Gastroesophageal sphincter (tissue), 4 donors: ENCODE data around the gene HAPSTR1. TPM values are rescaled to one million over a fixed set of nuclear protein-coding genes. Genes with fewer than 3 reads are reported as not detected.

Source experiments
- ATAC-seq: fragments of 150-250 bp; one replicate; pipeline ENCODE4 v1.9.1; 2016; ENCODE audit warnings: mild to moderate bottlenecking, moderate library complexity
- H3K27ac ChIP-seq, 4 donors: fragments of 200-600 bp; sonication (generic) in 3 of 4; 1 replicate in 3 of 4; 2 replicates in 1 of 4; pipeline ENCODE4 v1.5.1; 2016 to 2019
- H3K27me3 ChIP-seq: fragments of 200-600 bp; sonication (generic); one replicate; pipeline ENCODE4 v1.5.1; 2019
- H3K36me3 ChIP-seq, 2 donors: fragments of 200-600 bp; sonication (generic); one replicate each; pipeline ENCODE4 v1.5.1; 2019; ENCODE audit warnings: control low read depth in 1 of 2
- H3K4me1 ChIP-seq, 3 donors: fragments of 200-600 bp; sonication (generic); 1 replicate in 2 of 3; 2 replicates in 1 of 3; pipeline ENCODE4 v1.5.1; 2016 to 2019; ENCODE audit warnings: control low read depth in 2 of 3
- H3K4me3 ChIP-seq, 2 donors: fragments of 200-600 bp; sonication (generic); one replicate each; pipeline ENCODE4 v1.5.1; 2019; ENCODE audit warnings: mild to moderate bottlenecking in 1 of 2, moderate library complexity in 1 of 2
- H3K9me3 ChIP-seq, 3 donors: fragments of 200-600 bp; sonication (generic); one replicate each; pipeline ENCODE4 v1.5.1; 2017 to 2019; ENCODE audit warnings: control low read depth in 2 of 3
- CTCF ChIP-seq, 4 experiments: fragments of 200-600 bp in 2 of 4; fragments of 450-650 bp in 2 of 4; sonication (generic) in 1 of 4; IDR thresholded peaks; one replicate each; pipeline ENCODE4 v1.5.1; 2017 to 2019; ENCODE audit warnings: antibody characterized with exemption in 4 of 4, mild to moderate bottlenecking in 2 of 4, moderate library complexity in 2 of 4
- EP300 ChIP-seq: sonication (generic); formaldehyde crosslinking; IDR thresholded peaks from one replicate; pipeline ENCODE4 v1.6.1; 2017; ENCODE audit warnings: antibody characterized with exemption, mild to moderate bottlenecking
- POLR2A ChIP-seq, 2 donors: fragments of 450-650 bp; IDR thresholded peaks; one replicate each; pipeline ENCODE4 v1.6.1; 2017; ENCODE audit warnings: antibody characterized with exemption in 2 of 2, mild to moderate bottlenecking in 2 of 2, moderate library complexity in 1 of 2
- POLR2AphosphoS5 ChIP-seq: sonication (generic); formaldehyde crosslinking; IDR thresholded peaks from one replicate; pipeline ENCODE4 v1.6.1; 2017; ENCODE audit warnings: antibody characterized with exemption
- WGBS, 2 donors: methylation state at CpG; one replicate each; pipeline ENCODE4 v1.1.5; 2018; ENCODE audit warnings: low coverage in 1 of 2; 5-methylcytosine and 5-hydroxymethylcytosine counted together
- total RNA-seq, 4 donors: library from RNA; depleted of rRNA; stranded (reverse); fragments of >200 nt; gene quantifications; one replicate each; pipeline ENCODE4 v1.1.0, GENCODE V29; 2016

Gene HAPSTR1
- total RNA-seq, 4 donors from 2014 or later, result 58.9 to 78.3 (median 64.7) TPM

DNA sequence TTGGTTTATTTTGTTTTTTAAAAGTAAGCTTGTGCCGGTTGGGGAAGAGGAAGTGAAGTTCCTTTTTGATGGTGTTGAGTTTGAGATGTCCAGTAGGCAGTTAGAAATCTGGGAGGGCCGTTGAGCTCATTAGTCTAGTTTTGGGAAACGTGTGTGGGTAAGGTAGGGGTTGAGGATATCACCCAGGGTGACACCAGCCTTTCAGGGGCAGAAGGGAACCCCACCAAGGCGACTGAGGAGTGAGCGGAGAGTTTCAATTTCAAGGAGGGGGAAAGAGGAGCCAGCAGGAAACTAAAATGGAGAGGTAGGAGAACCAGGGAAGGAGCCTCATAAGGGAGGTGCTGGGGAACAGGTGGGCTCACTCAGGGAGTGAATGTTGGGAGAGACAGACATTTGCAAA lies 22.7 kb downstream of the HAPSTR1 start:
- peaks cover 0 to 23% of the 10 kb centered on the region in 2 donors for H3K36me3 ChIP-seq
- no peaks in the 10 kb centered on the region for H3K9me3 ChIP-seq
- no peak overlapping the region for H3K27ac ChIP-seq
- TF ChIP-seq CTCF (IDR thresholded peaks at IDR 0.05) (no peak), EP300 (no peak), POLR2AphosphoS5 (no peak), POLR2A (IDR thresholded peaks at IDR 0.05) (no peak)
- no peak for ATAC-seq
- no peak overlapping the region for H3K4me3 ChIP-seq
- peaks cover 22 to 98% (median 47%) of the 10 kb centered on the region in 3 donors for H3K4me1 ChIP-seq
- H3K27me3 ChIP-seq, result no peaks in the 10 kb centered on the region
- 78 to 84% methylated on average over 3 to 5 of the region's 5 CpGs for WGBS, 2 donors

- Histone ChIP-seq H3K9me3 (no peaks in the 10 kb centered on the region), H3K4me3 (no peak overlapping the region), H3K27me3 (no peaks in the 10 kb centered on the region), H3K4me1 (peaks cover 15 to 98% (median 44%) of the 10 kb centered on the region in 3 donors), H3K27ac (no peak overlapping the region), H3K36me3 (peaks cover 0 to 23% of the 10 kb centered on the region in 2 donors)
- WGBS, 2 donors, result 97 to 100% methylated on average over 3 of the region's 3 CpGs
- ATAC-seq, result no peak
- TF ChIP-seq POLR2A (IDR thresholded peaks at IDR 0.05) (no peak), EP300 (no peak), CTCF (IDR thresholded peaks at IDR 0.05) (no peak), POLR2AphosphoS5 (no peak)
These were observed 23.4 kb downstream of the HAPSTR1 start for GRCh38 chr16:9114842-9115241.

- TF ChIP-seq CTCF (IDR thresholded peaks at IDR 0.05), result no peak
- no peak for TF ChIP-seq POLR2A (IDR thresholded peaks at IDR 0.05)
- no peak for TF ChIP-seq EP300
- no peak for TF ChIP-seq POLR2AphosphoS5
- Histone ChIP-seq H3K9me3 (no peaks in the 10 kb centered on the region), H3K27me3 (no peaks in the 10 kb centered on the region), H3K4me3 (no peak overlapping the region), H3K27ac (no peak overlapping the region), H3K4me1 (peaks cover 10 to 98% (median 40%) of the 10 kb centered on the region in 3 donors), H3K36me3 (peaks cover 0 to 23% of the 10 kb centered on the region in 2 donors)
- ATAC-seq, result no peak
- WGBS, 2 donors, result 33 to 70% methylated on average over 1 to 3 of the region's 3 CpGs
These were observed 23.8 kb downstream of the HAPSTR1 start for GRCh38 chr16:9115277-9115676.

- H3K36me3 ChIP-seq, result peaks cover 0 to 23% of the 10 kb centered on the region in 2 donors
- WGBS, 2 donors, result 90 to 100% methylated on average over 2 of the region's 2 CpGs
- H3K4me1 ChIP-seq, result peaks cover 8 to 98% (median 35%) of the 10 kb centered on the region in 3 donors
- H3K4me3 ChIP-seq, result no peak overlapping the region
- no peak for ATAC-seq
- TF ChIP-seq CTCF (IDR thresholded peaks at IDR 0.05) (no peak), EP300 (no peak), POLR2AphosphoS5 (no peak), POLR2A (IDR thresholded peaks at IDR 0.05) (no peak)
- no peaks in the 10 kb centered on the region for H3K9me3 ChIP-seq
- no peaks in the 10 kb centered on the region for H3K27me3 ChIP-seq
- no peak overlapping the region for H3K27ac ChIP-seq
These were observed 24.7 kb downstream of the HAPSTR1 start for GRCh38 chr16:9116141-9116540.

DNA sequence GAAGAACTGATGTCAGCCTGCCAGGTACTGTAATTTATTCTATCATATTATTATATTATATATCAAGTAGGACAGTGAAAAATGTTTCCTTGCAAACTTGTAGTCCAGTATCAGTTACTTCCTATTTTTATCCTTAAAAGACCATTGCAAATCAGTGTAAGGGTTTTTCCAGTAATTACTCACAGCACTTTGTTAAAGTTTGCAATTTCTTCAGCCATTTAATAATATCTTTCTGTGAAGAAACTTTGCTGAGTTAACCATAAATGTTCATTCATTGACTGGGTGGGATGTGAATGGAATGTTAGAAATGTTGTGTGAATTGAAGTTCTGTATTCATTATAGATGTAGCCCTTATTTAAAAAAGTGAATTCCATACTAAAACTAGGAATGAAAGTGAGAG lies 26.7 kb downstream of the HAPSTR1 start:
- Histone ChIP-seq H3K36me3 (peaks cover 0 to 40% of the 10 kb centered on the region in 2 donors), H3K9me3 (no peaks in the 10 kb centered on the region), H3K4me1 (peaks cover 0 to 98% (median 21%) of the 10 kb centered on the region in 3 donors), H3K27me3 (no peaks in the 10 kb centered on the region), H3K4me3 (no peak overlapping the region), H3K27ac (no peak overlapping the region)
- TF ChIP-seq POLR2AphosphoS5 (no peak), POLR2A (IDR thresholded peaks at IDR 0.05) (no peak), CTCF (IDR thresholded peaks at IDR 0.05) (no peak), EP300 (no peak)
- no peak for ATAC-seq
